Stimulated activated CD8-positive, alpha-beta memory T cell treated with anti-CD3 and anti-CD28 coated beads, Interleukin-12 subunit alpha, Interleukin-12 subunit beta, amount 100 ng/mL, for 24 hours (primary cell): ENCODE results near the gene SLC27A3.

ENCODE experiments used
- DNase-seq: peaks from one replicate; pipeline ENCODE4 v3.0.0-alpha.2; 2020; ENCODE audit errors: extremely low read depth

SLC27A3 gene

GRCh38 chr1:153798468-153798780 is 23.2 kb downstream of the SLC27A3 start:
- DNase-seq: no peak

- no peak for DNase-seq
Observed at GRCh38 chr1:153799016-153799415, 23.8 kb downstream of the SLC27A3 start.

GRCh38 chr1:153799566-153800465 is 24.6 kb downstream of the SLC27A3 start:
- no peak for DNase-seq

- DNase-seq: no peak
Observed at GRCh38 chr1:153800516-153800915, 25.3 kb downstream of the SLC27A3 start.

GRCh38 chr1:153801028-153801625 is 25.9 kb downstream of the SLC27A3 start:
- no peak for DNase-seq

GRCh38 chr1:153801786-153802697 is 26.8 kb downstream of the SLC27A3 start:
- no peak for DNase-seq

- DNase-seq: no peak
Observed at GRCh38 chr1:153803470-153804056, 28.4 kb downstream of the SLC27A3 start.

GRCh38 chr1:153804112-153804511 is 28.9 kb downstream of the SLC27A3 start:
- no peak for DNase-seq

GRCh38 chr1:153805042-153805745 is 30.0 kb downstream of the SLC27A3 start:
- peak; percentile 43 for DNase-seq

- no peak for DNase-seq
Observed at GRCh38 chr1:153805886-153806719, 30.9 kb downstream of the SLC27A3 start.

GRCh38 chr1:153816283-153816889 is 41.2 kb downstream of the SLC27A3 start:
- no peak for DNase-seq

- no peak for DNase-seq
Observed at GRCh38 chr1:153818876-153819275, 43.7 kb downstream of the SLC27A3 start.

GRCh38 chr1:153827168-153827964 is 52.2 kb downstream of the SLC27A3 start:
- DNase-seq: no peak
